ENCODE results near the gene PEX10.

DNA sequence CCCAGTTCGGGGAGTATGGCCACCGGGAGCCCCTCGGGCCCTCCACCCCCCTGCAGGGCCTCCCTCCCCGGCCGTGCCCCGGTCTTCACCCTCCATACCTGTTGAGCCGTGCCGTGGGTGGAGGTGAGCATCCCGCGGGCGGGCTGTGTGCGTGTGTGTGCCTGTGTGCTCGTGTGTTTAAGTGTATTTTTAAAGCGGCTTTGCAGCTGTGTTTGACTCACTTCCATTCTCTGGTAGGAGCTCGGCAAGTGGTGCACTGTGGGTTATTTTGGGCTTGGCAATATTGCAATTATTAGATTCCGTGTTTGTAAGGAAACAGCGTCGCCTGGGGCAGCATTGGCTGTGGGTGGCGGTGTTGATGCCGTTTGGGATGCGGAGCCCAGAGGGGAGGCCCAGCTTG, 43.4 kb upstream of the PEX10 start:
- TF ChIP-seq, protein P1, sequence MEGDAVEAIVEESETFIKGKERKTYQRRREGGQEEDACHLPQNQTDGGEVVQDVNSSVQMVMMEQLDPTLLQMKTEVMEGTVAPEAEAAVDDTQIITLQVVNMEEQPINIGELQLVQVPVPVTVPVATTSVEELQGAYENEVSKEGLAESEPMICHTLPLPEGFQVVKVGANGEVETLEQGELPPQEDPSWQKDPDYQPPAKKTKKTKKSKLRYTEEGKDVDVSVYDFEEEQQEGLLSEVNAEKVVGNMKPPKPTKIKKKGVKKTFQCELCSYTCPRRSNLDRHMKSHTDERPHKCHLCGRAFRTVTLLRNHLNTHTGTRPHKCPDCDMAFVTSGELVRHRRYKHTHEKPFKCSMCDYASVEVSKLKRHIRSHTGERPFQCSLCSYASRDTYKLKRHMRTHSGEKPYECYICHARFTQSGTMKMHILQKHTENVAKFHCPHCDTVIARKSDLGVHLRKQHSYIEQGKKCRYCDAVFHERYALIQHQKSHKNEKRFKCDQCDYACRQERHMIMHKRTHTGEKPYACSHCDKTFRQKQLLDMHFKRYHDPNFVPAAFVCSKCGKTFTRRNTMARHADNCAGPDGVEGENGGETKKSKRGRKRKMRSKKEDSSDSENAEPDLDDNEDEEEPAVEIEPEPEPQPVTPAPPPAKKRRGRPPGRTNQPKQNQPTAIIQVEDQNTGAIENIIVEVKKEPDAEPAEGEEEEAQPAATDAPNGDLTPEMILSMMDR (IDR thresholded peaks at IDR 0.05; ENCODE audit: low read length), result no peak
- no peak for TF ChIP-seq EZH2 (optimal IDR thresholded peaks at IDR 0.05; ENCODE audit: low read depth, low read length)
